GM12865 (cell line): Measurements from ENCODE around the gene GRK3.
"Not testable (repeated sequence)": the region's sequence is repeated elsewhere in the genome, so short reads cannot be mapped to it uniquely, and the experiment has no call there.

ENCODE experiments used
- DNase-seq: peaks from one replicate; pipeline ENCODE4 v3.0.0; 2010; ENCODE audit warnings: low read depth
- H3K4me3 ChIP-seq: 2 replicates; pipeline ENCODE4 v1.5.1; 2011; ENCODE audit warnings: mild to moderate bottlenecking, low read depth, low read length, control low read depth
- TF ChIP-seq, protein P1 (sequence below): IDR thresholded peaks from 2 replicates; pipeline ENCODE4 v1.5.1; 2011; ENCODE audit warnings: low read length, control low read depth, low read depth, inconsistent platforms; ENCODE audit not compliant: insufficient read depth; ENCODE audit errors: missing control alignments

The GRK3 gene

DNA sequence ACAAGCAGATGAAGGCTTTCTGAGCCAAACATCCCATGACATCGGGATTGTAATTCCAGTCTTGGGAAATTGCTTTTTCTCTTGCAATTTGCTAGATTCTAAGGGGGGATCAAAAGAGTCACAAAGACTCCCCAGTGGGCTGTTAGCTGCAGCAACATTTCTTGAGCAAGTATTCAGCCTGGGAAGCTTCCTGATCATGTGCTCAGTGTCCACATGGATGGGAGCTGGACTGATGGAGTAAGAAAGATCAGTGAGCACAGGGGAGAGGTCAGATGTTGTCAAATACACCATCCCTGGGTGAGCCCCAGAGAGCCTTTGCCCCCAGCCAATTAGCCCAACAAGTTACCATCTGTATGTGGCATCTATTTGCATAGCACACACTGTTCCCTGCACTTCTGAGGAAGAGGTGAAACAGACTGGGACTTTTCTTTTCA, 10.2 kb upstream of the GRK3 start:
- TF ChIP-seq, protein P1, sequence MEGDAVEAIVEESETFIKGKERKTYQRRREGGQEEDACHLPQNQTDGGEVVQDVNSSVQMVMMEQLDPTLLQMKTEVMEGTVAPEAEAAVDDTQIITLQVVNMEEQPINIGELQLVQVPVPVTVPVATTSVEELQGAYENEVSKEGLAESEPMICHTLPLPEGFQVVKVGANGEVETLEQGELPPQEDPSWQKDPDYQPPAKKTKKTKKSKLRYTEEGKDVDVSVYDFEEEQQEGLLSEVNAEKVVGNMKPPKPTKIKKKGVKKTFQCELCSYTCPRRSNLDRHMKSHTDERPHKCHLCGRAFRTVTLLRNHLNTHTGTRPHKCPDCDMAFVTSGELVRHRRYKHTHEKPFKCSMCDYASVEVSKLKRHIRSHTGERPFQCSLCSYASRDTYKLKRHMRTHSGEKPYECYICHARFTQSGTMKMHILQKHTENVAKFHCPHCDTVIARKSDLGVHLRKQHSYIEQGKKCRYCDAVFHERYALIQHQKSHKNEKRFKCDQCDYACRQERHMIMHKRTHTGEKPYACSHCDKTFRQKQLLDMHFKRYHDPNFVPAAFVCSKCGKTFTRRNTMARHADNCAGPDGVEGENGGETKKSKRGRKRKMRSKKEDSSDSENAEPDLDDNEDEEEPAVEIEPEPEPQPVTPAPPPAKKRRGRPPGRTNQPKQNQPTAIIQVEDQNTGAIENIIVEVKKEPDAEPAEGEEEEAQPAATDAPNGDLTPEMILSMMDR = no peak
- DNase-seq = no peak

DNA sequence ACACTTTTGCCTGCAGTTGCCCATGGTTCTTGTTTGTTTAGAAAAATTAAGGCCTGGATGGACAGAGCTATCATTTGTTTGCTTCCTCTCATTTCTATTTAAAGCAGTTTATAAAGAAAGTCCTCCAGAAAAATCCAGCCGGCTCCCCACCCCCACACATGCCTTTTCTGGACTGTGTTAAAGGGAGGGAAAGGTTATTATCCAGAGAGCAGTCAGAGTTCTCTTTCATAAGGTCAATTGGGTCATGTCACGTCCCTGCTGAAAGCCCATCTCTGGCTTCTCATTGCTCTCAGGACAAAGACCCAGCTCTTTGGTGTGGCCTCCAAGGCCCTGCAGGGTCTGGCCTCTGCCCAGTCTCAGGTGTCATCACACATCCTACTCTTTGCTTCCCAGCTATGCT, 9.8 kb upstream of the GRK3 start:
- no peak for DNase-seq
- no peak overlapping the region for H3K4me3 ChIP-seq
- TF ChIP-seq, protein P1 = no peak

More for the DNA sequence above, 10.2 kb upstream of the GRK3 start:
- no peak overlapping the region for H3K4me3 ChIP-seq

DNA sequence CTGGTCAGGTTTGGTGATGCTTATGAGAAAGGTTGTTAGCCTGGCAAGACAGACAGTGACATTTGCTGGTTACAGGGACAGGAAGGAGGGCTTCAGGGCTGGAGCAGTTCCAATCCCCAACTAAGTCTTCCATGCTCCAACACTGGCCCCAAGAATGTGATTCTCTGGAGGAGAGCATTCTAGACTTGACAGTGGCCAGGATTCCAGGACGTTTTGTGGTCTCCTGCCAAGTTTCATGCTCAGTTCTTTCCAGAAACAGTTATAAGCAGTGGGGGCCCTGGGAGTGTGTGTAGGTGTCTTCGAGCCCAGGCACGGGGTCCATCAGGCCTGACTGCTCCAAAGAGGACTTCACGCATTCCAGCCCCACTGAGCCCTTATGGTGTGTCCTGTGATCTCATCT, 8.9 kb upstream of the GRK3 start:
- DNase-seq = no peak
- no peak overlapping the region for H3K4me3 ChIP-seq
- TF ChIP-seq, protein P1 = no peak

DNA sequence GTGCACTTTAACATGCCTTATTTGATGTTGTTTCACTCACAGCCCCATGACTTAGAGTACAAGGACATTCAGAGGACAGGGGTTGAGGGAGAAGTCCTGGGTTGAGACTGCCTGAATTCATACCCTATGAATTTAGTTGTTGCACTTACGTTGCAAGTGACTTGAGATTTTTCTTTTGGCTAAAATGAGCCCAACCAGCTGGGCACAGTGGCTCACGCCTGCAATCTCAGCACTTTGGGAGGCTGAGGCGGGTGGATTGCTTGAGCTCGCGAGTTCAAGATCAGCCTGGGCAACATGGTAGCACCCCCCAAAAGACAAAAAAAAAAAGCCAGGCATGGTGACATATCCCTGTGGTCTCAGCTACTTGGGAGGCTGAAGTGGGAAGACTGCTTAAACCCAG, 7.3 kb upstream of the GRK3 start:
- no peak overlapping the region for H3K4me3 ChIP-seq
- TF ChIP-seq, protein P1 = no peak

DNA sequence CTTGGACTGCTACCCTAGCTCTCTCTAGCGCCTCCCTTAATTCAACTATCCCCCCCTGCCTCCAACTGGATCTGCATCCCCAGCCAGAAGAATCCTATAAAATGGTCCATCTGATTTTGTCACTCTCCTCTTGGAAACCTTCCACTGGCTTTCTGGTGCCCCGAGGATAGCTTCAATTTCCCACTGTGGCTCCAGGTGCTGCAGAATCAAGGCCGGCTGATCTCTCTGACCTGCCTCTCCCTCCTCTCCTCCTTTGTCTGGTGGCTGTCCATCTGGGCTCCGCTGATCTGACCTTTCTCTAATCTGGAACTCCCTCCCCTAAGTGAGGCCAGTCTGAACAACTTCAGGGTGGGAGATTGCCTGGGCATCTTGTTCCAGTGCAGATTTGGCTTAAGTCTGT, 6.1 kb upstream of the GRK3 start:
- TF ChIP-seq, protein P1 = no peak
- DNase-seq = no peak
- H3K4me3 ChIP-seq = no peak overlapping the region

More for the DNA sequence above, 7.3 kb upstream of the GRK3 start:
- DNase-seq = no peak

DNA sequence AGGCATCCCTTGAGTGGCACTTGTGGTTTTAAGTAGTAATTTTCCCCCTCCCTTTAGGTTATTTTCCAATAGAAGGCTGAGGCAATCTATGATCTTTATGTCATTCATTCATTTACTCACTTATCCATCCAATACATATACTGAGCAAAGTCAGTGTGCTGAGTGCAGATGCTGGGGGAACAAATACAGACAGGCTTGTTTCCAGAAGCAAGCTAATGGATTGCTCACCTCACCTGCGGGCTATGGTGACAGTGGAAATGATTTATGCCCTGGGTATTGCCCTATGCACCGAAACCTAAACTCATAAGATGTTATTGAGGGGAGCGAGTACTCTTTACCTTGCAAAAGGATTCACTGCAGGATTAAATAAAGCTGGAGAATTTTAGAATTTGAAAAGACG, 4.6 kb upstream of the GRK3 start:
- not testable (repeated sequence) for DNase-seq, H3K4me3 ChIP-seq

DNA sequence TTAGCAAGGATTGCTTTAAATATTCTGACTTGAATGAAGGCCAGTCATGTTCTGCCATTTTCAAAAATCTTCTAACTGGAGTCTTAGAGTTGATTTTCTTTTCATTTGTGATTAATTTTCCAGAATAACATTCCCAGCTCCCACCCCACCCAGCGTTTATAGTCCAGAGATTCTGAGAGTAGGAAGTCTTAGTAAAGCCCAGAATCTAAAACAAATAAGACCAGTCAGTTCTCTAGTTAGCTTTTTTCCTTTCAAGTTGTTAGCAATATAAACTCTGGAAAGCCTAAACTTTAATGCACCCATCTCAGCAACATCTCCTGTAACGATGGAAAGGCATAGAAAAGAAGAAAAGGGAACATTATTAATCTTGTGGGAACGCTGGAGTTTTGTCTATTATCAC, 3.3 kb upstream of the GRK3 start:
- H3K4me3 ChIP-seq, DNase-seq: not testable (repeated sequence)

DNA sequence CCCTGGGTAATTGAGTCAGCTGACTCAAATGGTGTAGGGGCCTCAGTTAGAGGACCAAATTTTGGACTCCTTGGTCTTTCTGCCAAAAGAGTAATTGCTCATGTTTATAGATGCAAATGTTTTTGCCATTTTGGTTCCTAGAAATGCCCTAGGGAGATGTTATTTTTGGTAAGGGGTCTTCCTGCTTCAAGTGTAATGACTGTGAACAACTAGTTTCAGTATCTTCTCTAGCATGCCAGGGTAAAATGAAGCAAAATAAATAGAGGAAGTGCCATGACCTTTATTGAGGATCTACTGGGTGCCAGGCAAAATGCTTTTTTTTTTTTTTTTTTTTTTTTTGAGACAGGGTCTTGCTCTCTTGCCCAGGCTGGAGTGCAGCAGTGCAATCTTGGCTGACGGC, 2.5 kb upstream of the GRK3 start:
- peak; percentile 37 for DNase-seq
- H3K4me3 ChIP-seq = not testable (repeated sequence)

DNA sequence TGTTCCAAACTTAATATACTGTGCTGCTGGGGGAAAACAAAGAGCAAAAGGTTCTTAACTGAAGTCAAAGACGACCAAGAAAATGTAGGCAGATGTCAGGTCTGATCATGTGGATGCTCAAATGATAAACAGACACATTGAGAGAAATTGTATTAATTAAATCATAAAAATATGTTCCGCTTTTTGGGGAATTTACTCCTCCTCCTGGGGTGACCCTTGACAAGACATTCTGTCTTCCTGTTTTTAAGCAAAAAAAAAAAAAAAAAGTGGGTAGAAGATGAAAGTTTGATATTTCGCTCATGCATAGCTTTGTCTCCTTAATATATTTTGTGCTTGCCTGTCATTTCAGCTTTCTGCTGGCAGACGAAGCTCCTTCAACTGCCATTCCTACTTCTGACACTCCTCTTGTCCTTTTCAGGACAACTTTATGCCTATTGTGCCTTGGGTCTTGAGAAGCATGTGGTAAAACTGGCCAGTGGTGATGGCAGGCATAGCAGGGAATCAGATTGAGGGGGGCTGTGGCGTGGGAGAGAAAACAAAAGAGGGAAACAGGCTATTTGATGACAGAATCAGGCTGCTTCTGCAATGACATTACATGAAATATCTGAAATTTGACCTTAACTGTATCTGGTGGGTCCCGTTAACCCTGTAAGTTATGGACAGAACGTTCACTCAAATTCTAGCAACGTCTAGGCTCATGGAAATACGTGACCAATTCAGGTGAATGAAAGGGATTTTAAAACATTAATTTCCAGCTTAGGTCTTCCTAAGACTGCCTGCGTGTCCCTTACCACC, 1.3 kb upstream of the GRK3 start:
- peak overlapping the region; percentile 57; the same call in 1 of the 2 replicates for H3K4me3 ChIP-seq
- not testable (repeated sequence) for DNase-seq
